ENCODE results near the gene WNT7B.
"Not testable (repeated sequence)": the region's sequence is repeated elsewhere in the genome, so short reads cannot be mapped to it uniquely, and the experiment has no call there.

Gene WNT7B

DNA sequence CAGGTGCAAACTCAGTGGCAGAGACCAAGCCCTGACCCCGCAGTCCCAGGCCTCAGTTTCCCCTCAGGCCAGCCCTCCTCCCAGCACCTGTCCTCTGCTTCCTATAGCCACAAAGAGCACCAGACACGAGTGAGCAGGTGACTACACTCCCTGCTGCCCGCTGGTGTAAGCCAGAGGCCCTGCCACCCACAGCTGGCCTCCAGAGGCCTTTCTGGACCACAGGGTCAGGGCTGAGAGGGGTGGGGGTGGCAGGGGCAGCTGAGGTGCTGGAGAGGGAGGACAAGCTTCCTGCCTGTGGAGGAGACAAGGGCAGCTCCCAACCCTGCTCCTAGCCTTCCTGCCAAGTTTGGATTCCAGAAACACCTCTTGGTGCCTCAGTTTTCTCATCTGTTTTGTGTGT lies 31.3 kb upstream of the WNT7B start:
- DNase-seq (ENCODE audit: low read depth, low spot score): peak; percentile 51

DNA sequence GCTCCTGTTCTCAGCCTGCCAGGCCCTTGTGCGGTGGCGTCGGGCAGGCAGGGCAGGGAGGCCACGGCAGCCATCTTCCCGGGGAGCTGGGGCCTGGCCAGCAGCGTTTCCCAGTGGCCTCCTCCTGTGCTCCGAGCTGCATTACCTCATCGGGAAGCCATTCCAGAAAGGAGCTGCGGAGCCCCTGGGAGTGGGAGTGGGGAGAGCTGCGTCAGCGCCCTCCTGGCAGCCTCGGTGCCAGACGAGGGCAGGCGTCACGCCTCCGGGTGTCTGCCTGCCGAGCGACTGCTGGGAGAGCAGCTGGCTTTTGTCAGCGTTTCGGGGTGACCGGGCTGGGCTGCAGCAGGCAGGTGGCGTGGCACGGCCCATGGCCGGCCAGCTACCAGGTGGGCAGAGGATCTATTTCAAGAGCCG lies 30.9 kb upstream of the WNT7B start:
- peak; percentile 98 for DNase-seq (ENCODE audit: low read depth, low spot score)

DNA sequence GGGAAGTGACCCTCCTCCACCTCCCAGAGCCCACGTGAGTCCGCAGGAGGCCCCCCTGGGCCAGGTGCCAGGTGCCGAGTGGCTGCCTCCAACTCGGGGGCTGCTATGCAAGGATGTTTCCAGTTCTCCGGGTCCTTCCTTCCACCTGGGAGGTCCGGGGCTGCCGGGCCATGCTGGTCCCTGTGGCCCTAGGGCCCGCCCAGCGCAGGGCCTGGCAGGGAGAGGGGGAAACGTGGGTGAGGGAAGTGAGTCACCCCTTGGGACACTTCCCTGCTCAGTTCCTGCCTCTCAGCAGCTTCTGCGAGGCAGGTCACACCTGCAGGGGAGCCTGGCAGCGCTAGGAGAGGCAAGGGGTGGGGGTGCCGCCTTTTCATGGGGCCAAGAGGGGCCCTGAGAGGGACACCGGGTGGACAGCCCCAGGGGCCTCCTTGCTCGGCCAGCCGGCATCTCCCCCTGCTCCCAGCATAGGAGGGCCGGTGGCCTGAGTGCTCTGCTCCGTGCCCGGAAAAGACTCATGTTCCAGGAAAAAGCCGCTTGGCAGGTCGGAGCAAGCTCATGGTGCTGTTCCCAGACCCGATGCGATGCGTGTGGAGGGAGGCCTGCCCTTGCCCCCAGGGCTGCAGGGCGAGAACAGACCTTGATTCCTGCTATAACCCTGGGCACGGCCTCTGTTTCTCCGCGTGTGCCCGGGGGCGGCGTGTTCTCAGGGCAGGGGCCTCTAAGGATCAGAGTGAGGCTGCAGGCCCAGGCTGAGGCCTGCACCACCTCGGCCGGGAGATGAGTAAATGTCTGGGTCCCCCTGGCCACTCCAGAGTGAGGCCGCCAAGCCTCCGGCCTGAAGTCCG lies 30.3 kb upstream of the WNT7B start:
- DNase-seq (ENCODE audit: low read depth, low spot score): peak; percentile 79

DNA sequence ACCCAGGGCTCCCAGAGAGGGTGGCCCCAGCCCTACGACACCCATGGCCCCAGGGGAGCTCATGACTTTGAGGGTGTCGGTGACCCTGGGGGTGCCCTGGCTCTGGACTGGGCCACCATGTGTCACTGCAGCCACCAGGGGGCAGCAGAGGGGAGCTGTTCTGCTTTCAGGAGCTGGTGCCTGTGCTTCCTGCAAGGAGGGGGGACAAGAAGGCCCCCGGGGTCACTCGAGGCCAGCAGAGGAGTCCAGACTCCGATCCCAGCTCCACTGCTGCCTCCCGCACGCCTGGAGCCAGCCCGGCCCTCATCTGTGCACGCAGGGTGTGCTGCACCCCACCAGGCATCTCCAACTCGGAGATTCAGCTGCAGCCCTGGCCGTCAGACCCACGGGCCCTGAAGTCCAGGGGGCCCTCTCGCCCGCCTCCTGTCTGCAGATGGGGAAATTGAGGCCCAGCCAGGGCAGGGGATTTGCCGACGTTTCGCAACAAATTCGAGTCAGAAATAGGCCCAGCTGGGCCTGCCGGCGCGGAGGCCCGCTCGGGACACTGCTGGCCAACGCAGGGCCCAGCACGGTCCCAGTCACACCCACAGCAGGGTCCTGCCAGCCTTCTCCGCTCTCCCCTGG lies 29.5 kb upstream of the WNT7B start:
- peak; percentile 94 for DNase-seq (ENCODE audit: low read depth, low spot score)

DNA sequence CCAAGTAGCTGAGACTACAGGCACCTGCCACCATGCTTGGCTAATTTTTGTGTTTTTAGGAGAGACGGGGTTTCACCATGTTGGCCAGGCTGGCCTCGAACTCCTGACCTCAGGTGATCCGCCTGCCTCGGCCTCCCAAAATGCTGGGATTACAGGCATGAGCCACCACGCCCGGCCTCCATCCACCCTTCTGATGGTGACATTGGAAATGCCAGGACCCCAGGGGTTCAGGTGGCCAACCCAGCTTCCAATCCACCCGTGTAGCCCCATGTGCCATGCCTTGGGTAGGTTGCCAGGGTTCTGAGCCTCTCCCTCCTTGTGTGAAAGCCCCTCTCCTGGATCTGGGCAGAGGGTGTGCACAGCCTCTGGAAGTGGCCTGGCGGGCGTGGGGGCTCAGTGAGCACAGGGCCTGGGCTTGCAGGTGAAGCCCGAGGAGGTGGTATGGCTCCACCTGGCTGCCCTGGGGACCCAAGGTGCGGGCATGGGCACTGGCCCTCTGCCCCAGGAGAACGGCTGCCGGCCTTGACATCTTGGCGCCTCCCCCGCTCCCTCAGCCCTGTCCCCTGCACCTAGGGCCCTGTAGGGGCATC lies 28.2 kb upstream of the WNT7B start:
- DNase-seq (ENCODE audit: low read depth, low spot score): not testable (repeated sequence)

DNA sequence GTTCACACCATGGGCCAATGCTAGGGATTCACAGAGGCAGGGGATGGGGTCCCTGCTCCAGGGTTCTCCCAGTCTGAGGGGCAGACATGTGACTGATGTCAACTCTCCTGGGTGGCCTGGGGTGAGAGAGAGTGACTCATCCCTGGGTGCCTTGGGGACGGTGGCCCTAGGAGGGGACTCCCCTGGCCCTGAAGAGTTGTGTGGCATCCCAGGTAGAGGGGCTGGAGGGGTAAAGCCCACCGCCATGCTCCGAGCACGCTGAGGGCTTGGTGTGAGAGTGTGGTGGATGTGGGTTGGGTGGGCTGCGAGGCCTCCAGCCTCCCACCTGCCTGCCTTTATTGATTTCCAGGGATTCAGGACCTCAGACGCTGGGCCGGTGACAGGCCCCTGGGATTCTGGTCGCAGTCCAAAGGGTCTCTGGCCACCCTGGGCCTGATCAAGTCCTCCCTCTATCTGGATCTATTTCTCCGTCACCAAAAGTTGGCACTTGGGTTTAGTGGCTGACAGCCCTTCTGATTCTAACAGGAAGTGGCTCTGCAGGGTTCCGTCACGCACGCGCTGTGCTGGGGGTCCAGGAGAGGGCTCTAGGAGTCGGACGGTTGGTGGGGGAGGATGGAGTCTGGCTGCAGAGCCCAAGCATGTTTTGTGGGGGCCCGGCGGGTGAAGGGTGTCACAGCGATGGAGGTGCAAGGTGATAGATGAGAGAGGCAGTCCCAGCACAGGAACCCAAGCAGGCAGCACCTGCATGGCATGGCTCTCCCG lies 27.3 kb upstream of the WNT7B start:
- no peak for DNase-seq (ENCODE audit: low read depth, low spot score)

DNA sequence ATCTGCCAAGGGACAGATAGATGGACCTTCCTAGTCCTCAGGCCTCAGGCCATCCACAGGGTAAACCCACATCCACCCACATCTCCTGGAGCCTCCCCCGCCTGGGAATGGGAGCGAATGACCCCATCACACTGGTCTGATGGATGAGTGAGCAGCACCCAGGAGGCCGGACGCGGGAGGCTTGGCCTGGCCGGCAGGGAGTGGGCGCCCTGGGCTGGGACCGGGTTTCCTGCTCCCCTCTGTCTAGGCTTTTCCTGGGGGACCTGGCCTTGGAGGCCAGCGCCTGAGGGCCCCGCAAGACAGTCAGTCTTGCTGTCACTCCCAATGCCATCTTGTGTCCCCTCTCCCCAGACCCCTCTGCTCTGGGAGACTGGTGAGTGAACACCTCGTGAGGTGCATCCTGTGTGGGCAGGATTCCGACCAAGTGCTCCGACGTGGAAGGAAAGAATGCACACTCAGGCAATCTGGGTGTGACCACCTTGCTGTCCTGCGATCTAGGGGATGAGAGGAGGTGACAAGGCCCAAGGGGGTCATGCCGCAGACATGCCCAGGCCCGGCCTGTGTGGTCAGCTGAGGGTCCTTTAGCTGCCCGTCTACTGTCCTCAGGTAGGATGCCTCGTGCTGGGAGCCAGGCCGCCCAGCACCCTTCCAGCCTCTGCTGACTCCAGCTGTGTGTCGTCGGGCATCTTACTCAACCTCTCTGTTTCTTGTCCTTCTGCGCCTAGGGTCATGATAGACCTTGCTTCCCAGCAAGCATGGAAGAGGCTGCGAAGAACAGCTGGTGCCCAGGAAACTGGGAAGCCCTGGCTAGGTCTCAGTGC lies 26.5 kb upstream of the WNT7B start:
- DNase-seq (ENCODE audit: low read depth, low spot score): no peak

DNA sequence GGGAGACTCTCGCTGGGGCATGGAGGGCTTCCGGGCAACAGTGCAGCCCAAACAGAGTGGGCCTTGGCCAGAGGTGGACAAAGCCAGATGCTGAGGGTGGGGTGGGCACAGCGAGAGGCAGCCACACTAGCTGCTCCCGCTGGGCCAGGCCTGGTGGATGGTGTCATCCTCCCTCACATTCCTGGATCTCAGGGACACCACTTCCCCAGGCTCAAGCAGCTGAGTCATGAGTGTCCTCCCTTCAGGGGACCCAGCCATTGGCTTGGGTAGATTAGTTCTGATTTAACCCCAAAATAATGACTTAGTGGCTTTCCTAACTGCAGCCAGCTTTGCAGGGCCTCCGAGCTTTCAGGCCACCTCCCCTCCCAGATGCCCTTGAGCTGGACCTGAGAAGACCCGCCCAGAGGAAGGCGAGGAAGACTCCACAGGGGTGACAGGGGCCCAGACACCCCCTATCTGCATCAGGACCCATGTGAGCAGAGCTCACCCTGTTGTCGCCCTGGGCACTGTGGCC lies 25.9 kb upstream of the WNT7B start:
- DNase-seq (ENCODE audit: low read depth, low spot score): peak; percentile 49

DNA sequence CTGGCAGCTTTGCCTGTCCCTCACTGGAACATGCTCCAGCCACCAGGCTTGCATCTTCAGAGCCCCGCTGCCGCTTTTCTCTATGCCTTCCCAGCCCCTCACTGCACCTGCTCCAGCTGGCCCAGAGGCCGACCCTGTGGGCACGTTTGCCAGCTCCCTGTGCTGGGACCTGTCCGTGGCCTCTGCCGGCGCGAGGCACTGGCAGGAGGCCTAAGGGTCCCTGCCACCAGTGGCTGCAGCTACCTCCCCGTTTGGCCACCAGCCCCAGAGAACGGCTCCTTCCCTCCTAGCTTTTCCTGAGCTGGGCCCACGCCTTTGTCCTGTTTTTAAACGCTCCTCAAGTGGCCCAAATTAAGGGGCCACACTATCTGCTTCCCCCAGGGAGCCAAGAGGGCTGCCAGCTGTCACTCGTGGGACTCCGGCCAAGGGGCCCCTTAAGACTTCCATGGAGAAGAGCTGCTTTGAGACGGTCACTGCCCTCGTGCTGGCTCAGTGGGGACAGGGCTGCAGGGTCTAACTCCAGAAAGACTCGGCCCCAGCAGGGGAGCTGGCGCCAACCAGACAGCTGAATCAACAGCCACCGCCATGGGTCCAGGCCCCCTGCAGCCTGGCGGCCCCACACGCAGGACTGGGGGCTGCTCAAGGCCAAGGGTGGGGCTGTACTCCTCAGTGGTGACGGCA lies 24.6 kb upstream of the WNT7B start:
- peak; percentile 49 for DNase-seq (ENCODE audit: low read depth, low spot score)

DNA sequence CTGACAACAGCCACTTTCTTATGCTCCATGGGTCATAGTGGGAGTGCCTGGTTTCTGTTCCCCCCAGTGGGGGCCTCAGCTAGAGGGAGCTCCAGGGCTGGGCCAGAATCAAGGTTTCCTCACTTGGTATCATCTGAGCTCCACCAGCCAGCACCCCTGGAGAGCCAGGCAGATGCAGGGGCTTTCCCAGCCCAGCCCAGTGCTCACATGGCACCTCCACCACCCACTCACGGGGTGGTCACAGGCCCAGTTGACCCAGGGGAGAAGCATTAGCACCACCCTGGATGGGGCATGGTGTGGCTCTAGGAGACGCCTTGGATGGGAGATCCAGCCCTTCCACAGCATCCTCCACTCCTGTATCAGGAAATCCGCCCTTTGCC lies 24.1 kb upstream of the WNT7B start:
- DNase-seq (ENCODE audit: low read depth, low spot score): peak; percentile 8

DNA sequence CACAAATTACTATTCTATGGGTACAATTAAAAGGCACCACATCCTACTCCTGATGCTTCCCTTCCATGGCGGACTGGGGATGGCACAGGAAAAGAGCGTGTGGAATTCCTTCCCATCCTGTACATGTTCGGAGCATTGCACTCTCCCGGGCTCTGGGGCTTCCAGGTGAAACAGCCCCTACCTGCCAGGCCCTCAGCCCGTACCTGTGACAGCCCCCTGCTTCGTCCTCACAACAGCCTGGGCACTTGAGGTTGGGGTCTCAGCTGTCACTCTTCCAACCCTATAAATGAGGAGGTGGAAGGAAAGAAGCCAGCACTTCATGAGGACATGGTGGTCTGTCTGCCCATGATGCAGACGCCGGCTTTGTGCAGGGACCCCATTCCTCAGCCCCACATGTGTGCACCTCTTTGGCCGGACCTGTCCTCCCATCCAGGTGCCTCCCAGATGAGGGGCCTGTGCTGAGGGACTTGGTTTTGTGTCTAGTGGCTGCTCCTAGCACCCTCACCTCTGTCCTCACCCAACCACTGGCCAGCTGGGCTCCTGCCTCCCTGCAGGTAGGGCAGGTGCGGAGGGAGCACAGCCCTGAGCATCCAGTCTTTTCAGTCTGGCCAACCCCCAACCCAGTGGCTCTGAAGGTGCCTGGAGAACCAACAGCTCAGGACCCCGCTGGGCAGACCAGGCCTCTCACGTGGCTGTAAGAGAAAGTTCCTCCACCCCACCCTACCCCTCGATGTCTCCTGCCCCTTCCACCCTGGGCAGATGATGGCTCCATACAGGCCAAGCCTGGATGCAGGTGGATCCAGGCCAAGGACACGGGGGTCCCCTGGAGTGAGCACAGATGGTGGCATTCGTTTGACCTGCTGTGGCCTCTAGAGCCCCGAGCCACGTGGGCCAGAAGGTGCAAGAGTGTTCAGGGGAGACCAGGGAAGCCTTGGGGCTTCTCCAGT lies 23.4 kb upstream of the WNT7B start:
- no peak for DNase-seq (ENCODE audit: low read depth, low spot score)

DNA sequence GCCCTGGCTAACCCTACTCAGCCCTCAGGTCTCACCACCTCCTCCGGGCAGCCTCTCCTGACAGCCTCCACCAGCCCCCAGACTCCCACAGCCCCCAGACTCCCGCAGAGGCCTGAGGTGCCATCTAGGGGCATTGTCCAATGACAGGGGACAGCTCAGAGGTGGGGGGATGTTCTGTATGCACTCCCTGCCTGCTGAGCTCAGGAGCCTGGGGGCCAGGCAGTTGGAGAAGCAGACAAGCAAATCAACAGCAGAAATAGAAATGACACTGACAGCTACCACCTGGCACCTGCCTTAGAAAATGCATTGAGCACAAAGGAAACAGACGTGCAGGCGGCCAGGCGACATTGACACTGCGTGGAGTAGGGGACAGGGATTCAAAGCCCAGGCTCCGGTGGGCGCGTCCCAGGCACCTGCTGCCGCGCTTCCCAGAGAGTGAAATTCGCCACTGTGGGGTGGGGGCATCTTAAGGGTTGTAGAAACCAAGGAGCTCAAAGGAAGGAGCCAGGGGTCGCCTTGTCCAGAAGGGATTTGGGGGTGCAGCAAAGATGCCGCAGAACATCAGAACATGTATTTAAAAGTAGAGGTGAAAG lies 22.5 kb upstream of the WNT7B start:
- no peak for DNase-seq (ENCODE audit: low read depth, low spot score)

DNA sequence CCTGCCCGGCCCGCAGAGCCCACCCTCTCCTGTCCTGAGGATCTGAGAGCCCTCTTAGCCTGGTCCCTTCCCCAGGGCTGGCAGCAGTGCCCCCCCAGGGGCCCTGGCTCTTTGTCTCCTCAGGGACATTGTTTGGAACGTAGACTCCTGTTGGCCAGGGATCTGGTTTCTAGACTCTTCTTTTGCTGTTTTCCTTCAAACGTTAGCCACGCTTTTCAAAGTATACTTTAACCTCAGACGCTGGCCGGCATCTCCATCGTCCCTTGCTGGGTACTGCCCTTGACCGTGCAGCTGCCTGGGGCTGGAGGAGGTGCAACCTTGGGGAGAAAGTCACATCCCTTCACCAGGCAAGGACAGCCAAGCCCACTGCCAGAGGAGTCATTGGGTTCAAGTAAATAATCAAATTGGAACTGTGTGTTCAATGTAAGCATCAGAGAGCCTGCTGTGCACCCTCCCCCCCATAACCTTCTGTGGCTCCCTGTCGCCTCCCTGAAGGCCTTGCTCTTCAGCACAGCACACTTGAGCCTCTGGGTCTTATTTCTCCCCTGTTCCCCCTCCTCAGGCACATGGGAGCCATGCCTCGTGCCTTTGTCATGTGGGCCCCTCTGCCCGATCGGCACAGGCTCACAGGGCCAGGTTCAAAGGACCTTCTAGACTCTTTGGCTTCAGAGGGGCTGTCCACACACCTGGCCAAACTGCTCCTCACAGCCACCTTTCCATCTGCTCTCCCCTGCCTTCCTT lies 21.8 kb upstream of the WNT7B start:
- DNase-seq (ENCODE audit: low read depth, low spot score): no peak

DNA sequence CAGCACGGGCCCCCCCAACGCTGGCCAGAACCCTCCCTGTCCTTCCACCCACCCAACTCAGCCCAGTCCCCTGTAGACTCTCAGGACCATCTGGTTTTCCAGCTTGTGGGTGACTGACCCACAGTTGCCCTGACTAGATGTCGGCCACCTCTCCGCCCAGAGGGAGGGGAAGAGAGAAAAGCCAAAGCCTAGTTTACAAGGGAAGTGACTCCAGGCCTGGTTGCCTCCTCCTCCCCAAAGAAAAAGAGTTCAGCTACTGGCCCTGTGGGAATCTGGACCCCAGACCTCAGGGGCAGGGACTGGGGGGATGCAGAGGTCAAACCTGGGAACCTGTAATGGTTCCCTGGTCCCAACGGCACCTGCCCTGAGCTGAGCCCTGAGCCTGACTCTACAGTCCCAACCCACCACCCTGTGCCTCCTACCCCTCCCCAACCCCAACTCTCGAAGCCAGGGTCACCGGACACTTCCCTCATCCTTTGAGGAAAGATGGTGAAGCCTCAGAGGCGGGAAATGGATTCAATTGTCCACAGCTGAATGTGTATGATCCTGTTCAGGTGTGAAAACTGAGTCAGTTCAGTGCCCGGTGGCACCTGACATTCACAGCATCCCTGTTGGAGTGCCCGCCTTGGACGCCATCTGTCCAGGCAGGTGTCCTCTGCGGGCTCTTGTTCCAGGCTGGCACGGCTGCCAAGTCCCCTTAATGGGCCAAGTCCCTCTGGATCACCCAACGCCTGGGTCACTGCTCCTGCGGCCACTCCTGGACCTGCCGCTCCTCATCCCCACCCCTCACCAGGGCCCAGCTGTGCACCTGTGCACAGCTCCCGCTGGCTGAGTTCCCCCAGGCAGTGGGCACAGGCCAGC lies 21.0 kb upstream of the WNT7B start:
- DNase-seq (ENCODE audit: low read depth, low spot score): no peak

DNA sequence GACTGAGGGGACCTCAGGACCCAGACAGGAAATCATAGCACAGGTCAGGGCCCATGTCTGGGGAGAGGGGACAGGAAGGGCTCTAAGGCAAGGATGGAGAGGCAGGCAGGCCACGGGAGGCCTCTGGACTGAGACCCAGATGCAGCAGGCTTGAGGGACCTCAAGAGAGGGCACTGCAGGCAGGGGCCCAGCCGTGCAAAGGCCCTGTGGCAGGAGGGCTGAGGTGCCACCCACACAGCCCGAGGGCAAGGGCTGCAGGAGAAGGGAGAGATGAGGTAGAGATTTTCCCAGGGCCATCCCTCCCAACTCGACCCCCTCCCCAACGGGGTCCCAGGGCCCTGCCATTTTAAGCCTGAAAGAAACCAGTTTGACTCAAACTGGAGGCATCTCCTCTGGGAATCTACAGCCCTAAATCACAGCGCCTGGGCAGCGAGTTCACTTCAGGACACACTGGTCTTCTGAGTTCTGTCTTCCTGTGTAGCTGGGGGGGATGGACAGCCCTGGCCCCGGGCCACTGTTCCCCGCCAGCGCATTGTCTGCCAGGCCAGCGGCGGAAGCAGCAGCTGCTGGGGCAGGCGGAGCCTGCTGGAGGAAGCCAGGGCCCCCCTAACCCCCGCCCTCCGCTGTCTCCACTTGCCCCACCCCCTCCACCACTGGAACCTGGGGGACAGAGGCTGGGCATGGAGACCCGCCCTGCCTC lies 20.3 kb upstream of the WNT7B start:
- DNase-seq (ENCODE audit: low read depth, low spot score): peak; percentile 94

DNA sequence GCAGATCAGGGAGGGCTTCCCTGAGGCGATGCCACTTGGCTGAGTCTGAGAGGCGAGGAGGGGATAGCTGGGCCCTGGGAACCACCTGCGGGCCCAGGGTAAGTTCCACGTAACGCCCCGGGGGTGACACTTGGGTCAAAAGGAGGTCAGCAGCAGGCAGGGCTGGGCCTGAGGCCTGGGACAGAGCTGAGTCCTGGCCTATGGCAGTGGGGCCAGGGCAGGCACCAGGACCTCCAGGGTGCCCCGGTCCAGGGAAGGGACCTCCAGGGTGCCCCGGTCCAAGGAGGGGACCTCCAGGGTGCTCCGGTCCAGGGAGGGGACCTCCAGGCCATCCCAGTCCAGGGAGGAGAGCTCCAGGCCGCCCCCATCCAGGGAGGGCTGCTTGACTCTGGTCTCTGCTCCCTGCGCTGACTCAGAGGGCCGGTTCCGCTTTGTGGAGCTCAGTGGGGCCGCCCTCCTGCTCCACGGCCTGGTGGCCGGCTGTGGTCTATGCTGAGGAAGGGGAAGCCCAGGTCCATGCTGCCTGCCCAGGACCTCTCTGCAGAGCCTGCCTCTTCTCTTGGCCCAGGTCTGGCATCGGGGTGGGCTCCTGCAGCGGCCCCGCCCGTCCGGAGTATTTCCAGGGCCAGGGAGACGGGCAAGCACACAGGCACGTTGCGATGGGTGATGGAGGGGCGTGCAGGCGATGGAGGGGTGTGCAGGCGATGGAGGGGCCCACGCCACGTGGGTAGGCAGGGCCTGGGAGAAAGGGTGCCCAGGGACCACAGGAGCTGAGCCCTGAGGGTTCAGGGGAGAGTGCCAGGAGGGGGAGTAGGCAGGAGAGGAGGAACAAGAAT lies 19.5 kb upstream of the WNT7B start:
- peak; percentile 65 for DNase-seq (ENCODE audit: low read depth, low spot score)

All from astrocyte of the hippocampus (primary cell).